Right lobe of liver (tissue), 6 donors: ENCODE results near the gene SPPL3. TPM values are rescaled to one million over a fixed set of nuclear protein-coding genes. Genes with fewer than 3 reads are reported as not detected.

Source experiments
- ATAC-seq, 4 donors: fragments of 200-7000 bp; cut with Tn5 transposase; one replicate each; pipeline ENCODE4 v1.9.1; 2020; ENCODE audit warnings: mild to moderate bottlenecking in 4 of 4, moderate library complexity in 4 of 4
- DNase-seq, 3 donors: peaks; one replicate each; pipeline ENCODE4 v3.0.0-alpha.2; 2020
- H3K27ac ChIP-seq, 3 donors: fragments of 200-600 bp; one replicate each; pipeline ENCODE4 v1.8.0; 2022
- H3K27me3 ChIP-seq, 2 donors: fragments of 200-600 bp; one replicate each; pipeline ENCODE4 v1.8.0; 2022
- H3K36me3 ChIP-seq, 4 donors: fragments of 200-600 bp; sonication (generic) in 1 of 4; one replicate each; pipeline versions ENCODE4 v1.5.1 to v1.8.0; 2017 to 2022; ENCODE audit warnings: control low read depth in 1 of 4
- H3K4me1 ChIP-seq, 4 donors: fragments of 200-600 bp; sonication (generic) in 1 of 4; one replicate each; pipeline versions ENCODE4 v1.5.1 to v1.8.0; 2017 to 2022; ENCODE audit warnings: control low read depth in 1 of 4
- H3K4me3 ChIP-seq, 3 donors: fragments of 200-600 bp; one replicate each; pipeline ENCODE4 v1.8.0; 2022
- H3K9me3 ChIP-seq, 4 donors: fragments of 200-600 bp; sonication (generic) in 1 of 4; one replicate each; pipeline versions ENCODE4 v1.5.1 to v1.8.0; 2017 to 2022; ENCODE audit warnings: control low read depth in 1 of 4
- POLR2A ChIP-seq: fragments of 450-650 bp; IDR thresholded peaks from one replicate; pipeline ENCODE4 v1.6.1; 2017; ENCODE audit warnings: antibody characterized with exemption, mild to moderate bottlenecking
- WGBS: methylation state at CpG from one replicate; pipeline ENCODE4 v1.1.6; 2018; ENCODE audit warnings: low coverage, low lambda C conversion rate; ENCODE audit not compliant: insufficient coverage; ENCODE audit errors: missing lambda C conversion rate; 5-methylcytosine and 5-hydroxymethylcytosine counted together
- intact Hi-C, 2 donors: fragments of 100-400 bp; cut with DNase I; formaldehyde crosslinking; loops; one replicate each; pipeline versions ENCODE4 v1.11.2 to v1.14.1; 2022
- total RNA-seq, 6 experiments: library from RNA; depleted of rRNA in 2 of 6; stranded (reverse); fragments of >200 nt in 2 of 6; fragmentation: NEBNext Ultra II Directional in 3 of 6; extraction: Animal tissue kit (Norgen Biotek cat#: 25700) in 3 of 6; gene quantifications; one replicate each; pipeline versions ENCODE4 v1.1.0 to v1.2.4, GENCODE V29; 2016 to 2023
- TF ChIP-seq, protein P1 (sequence below), 4 donors: fragments of 200-600 bp in 3 of 4; fragments of 450-650 bp in 1 of 4; IDR thresholded peaks; one replicate each; pipeline versions ENCODE4 v1.5.1 to v1.8.0; 2016 to 2022; ENCODE audit warnings: antibody characterized with exemption in 4 of 4, mild to moderate bottlenecking in 2 of 4
- donor health status: DM: no; HTN: yes; CAD: no.
- donor health status: DM: no; HTN: no; CAD: no.
- donor health status: DM: no; HTN: no; CAD: no.
- donor health status: DM: no; HTN: yes; CAD: no.
- donor health status: DM: no; HTN: yes; CAD: no.

Gene SPPL3
- total RNA-seq, 6 experiments from 2014 or later = 10.7 to 26.6 (median 16.9) TPM

DNA sequence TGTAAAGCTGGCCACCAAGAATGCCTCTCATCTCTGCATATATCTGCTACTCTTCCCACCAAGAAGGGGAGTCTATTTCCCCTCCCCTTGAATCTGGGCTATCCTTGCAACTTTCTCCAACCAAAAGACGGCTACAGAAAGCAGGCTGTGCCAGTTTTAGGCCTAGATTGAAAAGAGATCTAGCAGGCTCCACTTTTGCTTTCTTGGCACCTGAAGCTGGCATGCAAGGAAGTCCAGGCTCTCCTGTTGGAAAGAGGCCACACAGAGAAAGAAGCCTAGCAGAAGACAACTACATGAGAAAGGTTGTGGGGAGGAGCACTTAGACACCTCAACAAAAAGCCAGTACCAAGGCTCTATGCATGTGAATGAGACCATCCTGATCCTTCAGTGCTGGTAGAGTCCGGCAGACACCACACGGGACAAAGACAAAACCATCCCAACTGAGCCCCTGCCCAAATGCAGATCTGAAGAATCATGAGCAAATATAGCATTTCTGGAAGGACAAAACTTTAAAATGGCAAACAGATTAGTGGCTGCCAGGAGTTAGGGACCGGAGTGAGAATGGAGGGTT, 68.0 kb downstream of the SPPL3 start:
- intact Hi-C loops = no loop called here
- TF ChIP-seq POLR2A = no peak
- TF ChIP-seq, protein P1, sequence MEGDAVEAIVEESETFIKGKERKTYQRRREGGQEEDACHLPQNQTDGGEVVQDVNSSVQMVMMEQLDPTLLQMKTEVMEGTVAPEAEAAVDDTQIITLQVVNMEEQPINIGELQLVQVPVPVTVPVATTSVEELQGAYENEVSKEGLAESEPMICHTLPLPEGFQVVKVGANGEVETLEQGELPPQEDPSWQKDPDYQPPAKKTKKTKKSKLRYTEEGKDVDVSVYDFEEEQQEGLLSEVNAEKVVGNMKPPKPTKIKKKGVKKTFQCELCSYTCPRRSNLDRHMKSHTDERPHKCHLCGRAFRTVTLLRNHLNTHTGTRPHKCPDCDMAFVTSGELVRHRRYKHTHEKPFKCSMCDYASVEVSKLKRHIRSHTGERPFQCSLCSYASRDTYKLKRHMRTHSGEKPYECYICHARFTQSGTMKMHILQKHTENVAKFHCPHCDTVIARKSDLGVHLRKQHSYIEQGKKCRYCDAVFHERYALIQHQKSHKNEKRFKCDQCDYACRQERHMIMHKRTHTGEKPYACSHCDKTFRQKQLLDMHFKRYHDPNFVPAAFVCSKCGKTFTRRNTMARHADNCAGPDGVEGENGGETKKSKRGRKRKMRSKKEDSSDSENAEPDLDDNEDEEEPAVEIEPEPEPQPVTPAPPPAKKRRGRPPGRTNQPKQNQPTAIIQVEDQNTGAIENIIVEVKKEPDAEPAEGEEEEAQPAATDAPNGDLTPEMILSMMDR (IDR thresholded peaks at IDR 0.05) = no peak
- DNase-seq = no peak
- no peak for ATAC-seq
- no peaks in the 10 kb centered on the region for H3K27me3 ChIP-seq
- 93% methylated on average over 4 of the region's 4 CpGs for WGBS
- H3K4me3 ChIP-seq = no peak overlapping the region
- H3K27ac ChIP-seq = no peak overlapping the region
- H3K4me1 ChIP-seq = no peaks in the 10 kb centered on the region
- H3K9me3 ChIP-seq = no peaks in the 10 kb centered on the region
- no peaks in the 10 kb centered on the region for H3K36me3 ChIP-seq

DNA sequence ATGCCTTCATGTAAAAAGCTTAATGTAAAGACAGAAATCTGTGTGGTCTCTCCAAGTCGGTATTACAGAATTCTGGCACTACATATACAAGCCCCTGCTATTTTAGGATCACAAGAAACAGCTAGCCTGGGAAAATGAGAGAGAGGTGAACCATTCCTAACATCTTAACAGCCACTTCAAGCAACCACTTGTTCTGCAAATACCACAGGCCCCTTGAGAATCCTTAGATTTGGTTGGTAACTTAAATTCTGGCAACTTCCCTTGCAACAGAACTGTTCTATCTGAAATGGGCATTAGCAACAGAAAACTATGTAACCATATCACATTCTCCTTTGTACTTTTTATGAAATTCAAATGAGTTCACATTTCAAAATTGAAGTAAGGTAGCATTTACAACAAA, 68.5 kb downstream of the SPPL3 start:
- Histone ChIP-seq H3K27me3 (no peaks in the 10 kb centered on the region), H3K9me3 (no peaks in the 10 kb centered on the region), H3K36me3 (no peaks in the 10 kb centered on the region), H3K4me3 (no peak overlapping the region), H3K4me1 (no peaks in the 10 kb centered on the region), H3K27ac (no peak overlapping the region)
- intact Hi-C loops = no loop called here
- no peak for ATAC-seq
- TF ChIP-seq POLR2A = no peak
- TF ChIP-seq, protein P1 (IDR thresholded peaks at IDR 0.05) = no peak
- no peak for DNase-seq
- 64% methylated on average over 1 of the region's 1 CpG for WGBS

DNA sequence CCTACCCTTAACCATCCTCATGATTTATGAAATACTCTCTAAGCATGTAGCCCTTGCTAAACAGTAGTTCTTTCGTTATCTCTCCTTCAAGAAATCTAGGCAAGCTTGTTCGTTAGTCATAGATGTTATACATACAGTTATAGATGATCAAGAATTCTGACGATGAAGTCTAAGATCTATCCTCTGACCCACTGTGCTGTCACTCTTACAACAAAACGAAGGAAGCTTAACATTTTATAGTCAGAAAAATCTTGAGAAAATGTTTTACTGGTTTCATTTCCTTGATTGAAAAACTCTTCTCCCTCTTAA, 68.9 kb downstream of the SPPL3 start:
- intact Hi-C loops = no loop called here
- Histone ChIP-seq H3K27ac (no peak overlapping the region), H3K27me3 (no peaks in the 10 kb centered on the region), H3K4me3 (no peak overlapping the region), H3K4me1 (no peaks in the 10 kb centered on the region), H3K36me3 (no peaks in the 10 kb centered on the region), H3K9me3 (no peaks in the 10 kb centered on the region)
- WGBS = 57% methylated on average over 4 of the region's 4 CpGs
- no peak for ATAC-seq
- DNase-seq = no peak
- TF ChIP-seq, protein P1 (IDR thresholded peaks at IDR 0.05) = no peak
- no peak for TF ChIP-seq POLR2A

DNA sequence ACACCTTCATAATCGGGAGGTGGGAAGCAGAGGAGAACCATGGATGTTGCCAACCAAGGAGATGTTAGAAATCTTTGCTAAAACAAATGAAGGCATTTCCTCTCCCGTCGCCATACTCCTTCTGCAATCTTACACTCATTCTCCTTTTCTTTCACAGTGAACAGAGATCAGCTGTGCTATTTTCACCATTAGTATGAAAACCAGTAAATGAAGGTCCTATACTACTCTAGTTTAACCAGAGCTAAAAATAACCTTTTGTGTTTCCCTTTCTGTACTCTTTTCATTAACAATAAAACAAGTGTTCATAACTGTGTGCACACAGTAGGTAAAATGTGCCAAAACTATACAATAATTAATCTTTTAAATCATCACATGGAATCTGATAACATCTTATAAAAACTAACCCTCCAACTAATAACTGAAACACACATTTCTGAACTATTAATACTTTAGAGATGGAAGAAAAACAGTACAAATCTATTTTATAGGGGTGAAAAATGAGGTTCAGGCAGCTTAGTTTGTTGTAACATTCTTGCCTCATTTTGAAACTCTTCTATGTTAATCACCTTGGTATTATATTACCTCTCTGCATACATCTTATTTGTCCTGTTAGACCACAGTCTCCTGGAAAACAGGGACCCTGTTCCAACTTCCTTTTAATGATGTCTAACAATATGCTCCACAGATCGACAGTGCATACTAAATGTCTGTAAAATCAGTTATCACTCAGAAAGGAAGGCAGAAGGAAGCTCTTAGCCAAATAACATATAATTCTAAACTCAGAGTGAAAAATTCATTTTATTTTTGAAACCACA, 69.5 kb downstream of the SPPL3 start:
- ATAC-seq (no peak), DNase-seq (no peak)
- intact Hi-C loops = no loop called here
- Histone ChIP-seq H3K9me3 (no peaks in the 10 kb centered on the region), H3K36me3 (no peaks in the 10 kb centered on the region), H3K27me3 (no peaks in the 10 kb centered on the region), H3K4me3 (no peak overlapping the region), H3K27ac (no peak overlapping the region), H3K4me1 (peaks cover 0 to 1% (median 0%) of the 10 kb centered on the region in 4 donors)
- no peak for TF ChIP-seq POLR2A
- TF ChIP-seq, protein P1 (IDR thresholded peaks at IDR 0.05) = no peak
- 68% methylated on average over 4 of the region's 4 CpGs for WGBS
